C4-2B (cell line): ENCODE data around the gene OLFM1.

Source experiments
- CTCF ChIP-seq: fragments of 450-650 bp; conservative IDR thresholded peaks from 2 replicates; pipeline ENCODE4 v1.5.1; 2017; ENCODE audit warnings: mild to moderate bottlenecking
- ZFX ChIP-seq: fragments of 450-650 bp; IDR thresholded peaks from 2 replicates; pipeline ENCODE4 v1.6.1; 2017

- no peak for TF ChIP-seq ZFX
- TF ChIP-seq CTCF: no peak
Measured at GRCh38 chr9:135045928-135046738, 41.3 kb upstream of the OLFM1 start.
